LoVo (cell line): ENCODE measurements around the gene PCBD2.
"Not testable (repeated sequence)": the region's sequence is repeated elsewhere in the genome, so short reads cannot be mapped to it uniquely, and the experiment has no call there.

Experiments
- DNase-seq: peaks from one replicate; pipeline ENCODE4 v3.0.0-alpha.2; 2016; ENCODE audit warnings: low spot score

Gene PCBD2

DNA sequence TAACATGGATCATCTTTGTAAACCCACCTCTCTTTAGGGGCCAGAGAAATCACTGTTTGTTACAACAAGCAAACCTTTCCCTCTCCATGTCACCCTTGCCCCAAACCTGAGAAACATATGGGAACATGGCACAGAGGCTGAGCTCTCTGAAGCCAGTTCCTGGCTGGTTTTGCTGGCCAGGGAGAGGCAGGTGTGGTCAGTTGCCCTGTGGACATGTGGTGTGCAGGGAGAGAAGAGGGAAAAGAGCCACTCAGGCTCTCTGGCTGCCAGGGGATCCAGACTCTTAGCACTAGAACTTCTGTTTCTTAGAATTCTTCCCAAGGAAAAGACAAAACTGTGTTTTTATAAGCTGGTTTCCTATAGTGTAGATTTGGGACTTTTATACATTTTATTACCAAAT is 58.2 kb downstream of the PCBD2 start:
- no peak for DNase-seq

- DNase-seq = no peak
Observed at GRCh38 chr5:134964359-134965270, 59.7 kb downstream of the PCBD2 start.

DNA sequence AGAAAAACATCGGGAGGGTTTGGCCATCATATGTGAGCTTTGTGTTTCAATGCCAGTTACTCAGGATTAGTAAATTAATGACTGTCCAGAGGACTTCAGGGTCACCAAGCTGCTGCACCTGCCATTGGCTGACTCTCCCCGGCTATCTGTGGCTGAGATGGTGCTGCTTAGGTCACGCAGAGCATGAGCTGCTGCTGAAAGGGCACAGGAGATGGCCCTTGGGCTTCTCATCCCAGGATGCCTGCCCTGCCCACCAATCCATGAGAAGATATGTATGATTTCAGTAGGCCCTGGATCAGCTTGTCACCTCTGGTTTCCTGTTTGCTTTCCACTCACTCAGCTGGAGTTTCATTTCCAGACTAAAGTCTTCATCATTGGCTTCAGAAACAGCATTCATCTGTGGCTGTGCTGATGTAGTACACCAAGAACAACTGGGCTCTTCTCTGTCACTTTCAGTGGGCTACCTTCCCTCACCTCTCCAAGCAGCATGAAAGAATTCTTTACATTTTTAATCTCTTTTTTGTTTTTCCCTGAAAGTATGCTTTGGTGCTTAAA is 60.4 kb downstream of the PCBD2 start:
- DNase-seq = no peak

DNA sequence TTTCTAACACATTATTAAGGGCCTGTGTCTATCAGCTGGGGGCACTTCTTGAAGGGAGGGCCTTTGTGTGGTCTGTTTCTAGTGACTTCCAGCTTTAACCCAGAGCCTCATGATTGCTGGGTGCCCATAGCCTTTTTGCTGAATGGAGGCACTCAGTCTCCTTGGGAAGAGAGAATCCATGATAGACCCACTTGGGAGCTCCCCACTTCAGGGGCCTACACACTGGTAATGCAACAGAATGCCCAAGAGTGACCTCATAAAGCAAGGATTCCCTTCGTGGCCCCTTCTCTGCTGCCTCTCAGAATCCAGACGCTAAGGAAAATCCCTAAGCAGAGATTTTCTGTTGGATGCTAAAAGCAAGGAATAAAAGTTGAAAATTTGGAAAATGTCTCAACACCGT is 62.7 kb downstream of the PCBD2 start, which contains the start of gene CATSPER3:
Gene CATSPER3, plus strand, starts transcription at position 301 of the 400 bp plus-strand sequence. Its CDS starts 85 bp downstream, at position 386.
- no peak for DNase-seq

DNA sequence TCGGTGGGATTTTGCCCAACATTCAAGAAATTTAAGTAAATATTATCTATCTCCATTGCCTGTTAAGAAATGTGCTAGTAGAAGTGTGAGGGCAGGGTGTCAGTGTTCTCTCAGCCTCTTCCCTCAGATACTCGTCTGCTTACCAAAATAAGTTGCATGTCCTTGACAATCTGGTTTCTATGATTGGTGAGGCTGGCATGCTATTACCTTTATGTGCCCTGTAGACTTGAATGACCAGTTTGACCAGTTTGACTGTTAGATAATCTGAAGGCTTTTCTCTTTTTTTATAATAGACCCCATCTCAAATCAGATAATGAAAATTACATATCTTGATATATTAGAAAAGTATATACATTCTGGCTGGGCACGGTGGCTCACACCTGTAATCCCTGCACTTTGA is 63.1 kb downstream of the PCBD2 start:
- DNase-seq = no peak

GRCh38 chr5:134969166-134969565 is 64.2 kb downstream of the PCBD2 start:
- no peak for DNase-seq

- DNase-seq = no peak
Observed at GRCh38 chr5:134975078-134975715, 70.3 kb downstream of the PCBD2 start.

DNA sequence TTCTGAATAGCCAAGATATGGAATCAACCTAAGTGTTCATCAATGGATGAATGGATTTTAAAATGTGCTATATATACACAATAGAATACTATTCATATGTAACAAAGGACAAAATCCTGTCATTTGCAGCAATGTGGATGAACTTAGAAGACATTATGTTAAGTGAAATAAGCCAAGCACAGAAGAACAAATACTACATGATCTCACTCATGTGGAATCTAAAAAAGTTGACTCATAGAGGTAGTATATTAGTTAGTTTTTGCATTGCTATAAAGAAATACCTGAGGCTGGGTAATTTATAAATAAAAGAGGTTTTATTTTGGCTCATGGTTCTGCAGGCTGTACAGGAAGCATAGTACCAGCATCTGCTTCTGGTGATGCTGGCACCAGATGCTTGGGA is 70.9 kb downstream of the PCBD2 start:
- no peak for DNase-seq

GRCh38 chr5:134976841-134977240 is 71.9 kb downstream of the PCBD2 start:
- DNase-seq = no peak

DNA sequence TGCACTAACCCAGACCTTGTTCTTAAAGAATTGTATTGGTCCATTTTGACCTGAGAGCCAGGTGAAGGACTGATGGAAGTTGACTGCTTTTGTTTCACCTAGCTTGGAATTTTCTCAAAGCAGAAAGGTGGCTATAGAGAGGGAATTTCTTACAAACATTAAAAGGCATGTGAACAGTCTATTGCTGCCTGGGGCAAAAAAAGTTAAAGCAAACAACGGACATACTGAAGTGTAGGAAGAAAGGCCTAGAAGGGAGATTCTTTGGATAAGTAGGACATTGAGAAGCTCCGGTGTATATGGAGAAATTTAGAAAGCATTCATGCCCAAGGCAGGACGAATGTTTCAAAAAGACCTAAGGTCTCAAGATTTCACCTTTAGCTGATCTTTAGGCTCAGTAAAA is 74.5 kb downstream of the PCBD2 start:
- no peak for DNase-seq

GRCh38 chr5:134982230-134982629 is 77.3 kb downstream of the PCBD2 start:
- DNase-seq = no peak

- no peak for DNase-seq
Observed at GRCh38 chr5:134989266-134989830, 84.4 kb downstream of the PCBD2 start.

GRCh38 chr5:134990183-134990582 is 85.3 kb downstream of the PCBD2 start:
- not testable (repeated sequence) for DNase-seq

GRCh38 chr5:134992148-134992547 is 87.2 kb downstream of the PCBD2 start:
- no peak for DNase-seq

GRCh38 chr5:134993161-134993560 is 88.2 kb downstream of the PCBD2 start:
- no peak for DNase-seq

- no peak for DNase-seq
Observed at GRCh38 chr5:134994560-134995156, 89.7 kb downstream of the PCBD2 start.

- no peak for DNase-seq
Observed at GRCh38 chr5:134995850-134996402, 91.0 kb downstream of the PCBD2 start.

DNA sequence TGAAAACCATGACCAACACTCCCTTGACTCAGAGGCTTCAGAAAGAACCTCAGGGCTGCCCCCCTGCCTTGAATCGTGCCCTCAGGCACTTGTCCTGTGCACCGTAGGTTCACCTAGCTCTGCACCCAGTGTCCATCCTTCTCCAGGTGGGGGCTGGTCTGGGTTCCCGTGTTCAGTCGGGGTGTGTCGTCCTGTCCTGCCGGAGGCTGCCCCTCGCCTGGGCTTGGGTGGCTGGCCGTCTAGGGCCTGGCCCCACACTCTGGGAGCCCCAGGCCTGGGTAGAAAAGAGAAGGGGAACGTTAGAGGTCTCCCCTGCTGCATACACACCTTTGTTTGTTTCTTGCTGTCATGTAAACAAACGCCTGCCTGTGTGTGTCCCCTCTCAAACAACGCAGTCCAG is 92.1 kb downstream of the PCBD2 start:
- DNase-seq = no peak

DNA sequence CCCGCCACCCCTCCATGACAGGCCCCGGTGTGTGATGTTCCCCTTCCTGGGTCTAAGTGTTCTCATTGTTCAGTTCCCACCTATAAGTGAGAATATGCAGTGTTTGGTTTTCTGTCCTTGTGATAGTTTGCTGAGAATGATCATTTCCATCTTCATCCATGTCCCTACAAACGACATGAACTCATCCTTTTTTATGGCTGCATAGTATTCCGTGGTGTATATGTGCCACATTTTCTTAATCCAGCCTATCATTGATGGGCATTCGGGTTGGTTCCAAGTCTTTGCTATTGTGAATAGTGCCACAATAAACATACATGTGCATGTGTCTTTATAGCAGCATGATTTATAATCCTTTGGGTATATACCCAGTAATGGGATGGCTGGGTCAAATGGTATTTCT is 93.1 kb downstream of the PCBD2 start:
- not testable (repeated sequence) for DNase-seq

DNA sequence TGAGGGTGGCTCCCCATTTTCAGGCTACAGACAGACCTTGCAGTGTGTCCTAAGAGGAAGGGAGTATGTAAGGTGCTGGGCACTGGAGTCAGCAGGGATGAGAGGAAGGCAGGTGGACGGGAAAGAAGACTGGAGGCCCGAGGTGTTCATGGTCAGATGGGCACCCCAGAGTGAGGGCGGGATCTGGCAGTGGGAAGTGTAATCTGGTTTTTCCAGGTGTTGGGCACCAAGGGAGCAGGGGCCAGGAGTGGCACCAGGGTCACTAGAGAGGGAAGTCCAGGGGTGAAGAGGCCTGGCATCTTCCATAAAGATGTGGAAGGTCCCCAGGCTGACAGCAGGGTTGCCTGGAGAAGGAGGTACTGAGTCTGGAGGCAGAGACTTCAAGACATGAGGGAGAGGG is 99.4 kb downstream of the PCBD2 start:
- no peak for DNase-seq

- DNase-seq = no peak
Observed at GRCh38 chr5:135005076-135005475, 100.1 kb downstream of the PCBD2 start.

GRCh38 chr5:135007305-135007704 is 102.4 kb downstream of the PCBD2 start:
- no peak for DNase-seq
